HEK293 (cell line): ENCODE data around the gene GNAI1.

Experiments
- CTCF ChIA-PET: fragments of 350-600 bp; formaldehyde crosslinking; extraction: SDS; loops from one replicate; lab custom pipeline; 2021; ENCODE audit warnings: antibody characterized with exemption; lab: Yijun Ruan, JAX
- POLR2A ChIA-PET: fragments of 300-600 bp; formaldehyde crosslinking; extraction: SDS; loops from one replicate; lab custom pipeline; 2020; ENCODE audit warnings: antibody characterized with exemption, inconsistent platforms; lab: Yijun Ruan, JAX
- H3K27ac ChIP-seq: fragments of 200-500 bp; sonication (Bioruptor generic); 2 replicates; pipeline ENCODE4 v1.5.1; 2014; ENCODE audit warnings: low read depth, low read length, control low read depth, inconsistent platforms; ENCODE audit errors: extremely low read depth
- H3K36me3 ChIP-seq, 2 experiments: fragments of 200-500 bp in 1 of 2; sonication (Bioruptor generic) in 1 of 2; 1 replicate in 1 of 2; 2 replicates in 1 of 2; pipeline ENCODE4 v1.5.1; 2014 to 2017; ENCODE audit warnings: inconsistent platforms in 2 of 2, low read length in 2 of 2; ENCODE audit not compliant: control insufficient read depth in 2 of 2, insufficient read depth in 1 of 2
- H3K4me1 ChIP-seq: fragments of 200-500 bp; sonication (Bioruptor generic); 2 replicates; pipeline ENCODE4 v1.5.1; 2014; ENCODE audit warnings: mild to moderate bottlenecking, low read length, inconsistent platforms; ENCODE audit not compliant: control insufficient read depth, insufficient read depth
- H3K4me3 ChIP-seq: 2 replicates; pipeline ENCODE4 v1.5.1; 2011; ENCODE audit warnings: low read depth, mild to moderate bottlenecking, control low read depth, low read length, moderate library complexity
- H3K9me3 ChIP-seq: fragments of 200-500 bp; sonication (Bioruptor generic); 2 replicates; pipeline ENCODE4 v1.5.1; 2014; ENCODE audit warnings: low read depth, low read length, inconsistent platforms; ENCODE audit not compliant: control insufficient read depth, insufficient read depth
- CTCF ChIP-seq: fragments of 450-650 bp; formaldehyde crosslinking; IDR thresholded peaks from 2 replicates; pipeline ENCODE4 v1.5.1; 2016; ENCODE audit warnings: missing biosample characterization, missing genetic modification characterization
- GLI4 ChIP-seq: fragments of 450-650 bp; formaldehyde crosslinking; IDR thresholded peaks from 2 replicates; pipeline ENCODE4 v1.5.1; 2016; ENCODE audit warnings: missing biosample characterization, missing genetic modification characterization
- KLF1 ChIP-seq: fragments of 450-650 bp; formaldehyde crosslinking; IDR thresholded peaks from 2 replicates; pipeline ENCODE4 v1.5.1; 2016; ENCODE audit warnings: missing biosample characterization, missing genetic modification characterization
- KLF17 ChIP-seq: fragments of 450-650 bp; formaldehyde crosslinking; IDR thresholded peaks from 2 replicates; pipeline ENCODE4 v1.5.1; 2016; ENCODE audit warnings: missing biosample characterization, missing genetic modification characterization
- YY1 ChIP-seq: fragments of 450-650 bp; formaldehyde crosslinking; IDR thresholded peaks from 2 replicates; pipeline ENCODE4 v1.5.1; 2018; ENCODE audit warnings: missing biosample characterization, missing genetic modification characterization
- ZFHX2 ChIP-seq: fragments of 450-650 bp; formaldehyde crosslinking; conservative IDR thresholded peaks from 2 replicates; pipeline ENCODE4 v1.5.1; 2016; ENCODE audit warnings: missing biosample characterization, missing genetic modification characterization
- ZNF174 ChIP-seq: fragments of 450-650 bp; formaldehyde crosslinking; IDR thresholded peaks from 2 replicates; pipeline ENCODE4 v1.5.0; 2017; ENCODE audit warnings: missing biosample characterization, mild to moderate bottlenecking, missing genetic modification characterization
- ZNF214 ChIP-seq: fragments of 450-650 bp; formaldehyde crosslinking; IDR thresholded peaks from 2 replicates; pipeline ENCODE4 v1.5.1; 2017; ENCODE audit warnings: missing biosample characterization, mild to moderate bottlenecking, missing genetic modification characterization, borderline replicate concordance
- ZNF23 ChIP-seq: fragments of 450-650 bp; formaldehyde crosslinking; IDR thresholded peaks from 2 replicates; pipeline ENCODE4 v1.5.1; 2016; ENCODE audit warnings: missing biosample characterization, missing genetic modification characterization, borderline replicate concordance
- ZNF239 ChIP-seq: fragments of 450-650 bp; formaldehyde crosslinking; IDR thresholded peaks from 2 replicates; pipeline ENCODE4 v1.5.1; 2016; ENCODE audit warnings: missing biosample characterization, missing genetic modification characterization
- ZNF449 ChIP-seq: fragments of 450-650 bp; formaldehyde crosslinking; IDR thresholded peaks from 2 replicates; pipeline ENCODE4 v1.5.1; 2017; ENCODE audit warnings: missing biosample characterization, mild to moderate bottlenecking, missing genetic modification characterization, moderate library complexity
- ZNF488 ChIP-seq: fragments of 450-650 bp; formaldehyde crosslinking; IDR thresholded peaks from 2 replicates; pipeline ENCODE4 v1.5.1; 2016; ENCODE audit warnings: missing biosample characterization, missing genetic modification characterization
- ZNF558 ChIP-seq: fragments of 450-650 bp; formaldehyde crosslinking; IDR thresholded peaks from 2 replicates; pipeline ENCODE4 v1.5.1; 2016; ENCODE audit warnings: missing biosample characterization, missing genetic modification characterization
- ZNF600 ChIP-seq: fragments of 450-650 bp; formaldehyde crosslinking; IDR thresholded peaks from 2 replicates; pipeline ENCODE4 v1.5.1; 2016; ENCODE audit warnings: missing biosample characterization, missing genetic modification characterization
- ZNF626 ChIP-seq: fragments of 450-650 bp; sonication (Bioruptor Pico); formaldehyde crosslinking; IDR thresholded peaks from 2 replicates; pipeline ENCODE4 v1.5.1; 2018; ENCODE audit warnings: missing biosample characterization, missing genetic modification characterization, inconsistent platforms
- ZNF629 ChIP-seq: fragments of 450-650 bp; formaldehyde crosslinking; IDR thresholded peaks from 2 replicates; pipeline ENCODE4 v1.5.1; 2017; ENCODE audit warnings: missing biosample characterization, missing genetic modification characterization
- ZNF777 ChIP-seq: fragments of 450-650 bp; formaldehyde crosslinking; IDR thresholded peaks from 2 replicates; pipeline ENCODE4 v1.5.1; 2017; ENCODE audit warnings: missing biosample characterization, missing genetic modification characterization, borderline replicate concordance
- ZSCAN18 ChIP-seq: fragments of 450-650 bp; formaldehyde crosslinking; IDR thresholded peaks from 2 replicates; pipeline ENCODE4 v1.5.1; 2016; ENCODE audit warnings: missing biosample characterization, missing genetic modification characterization

The GNAI1 gene

DNA sequence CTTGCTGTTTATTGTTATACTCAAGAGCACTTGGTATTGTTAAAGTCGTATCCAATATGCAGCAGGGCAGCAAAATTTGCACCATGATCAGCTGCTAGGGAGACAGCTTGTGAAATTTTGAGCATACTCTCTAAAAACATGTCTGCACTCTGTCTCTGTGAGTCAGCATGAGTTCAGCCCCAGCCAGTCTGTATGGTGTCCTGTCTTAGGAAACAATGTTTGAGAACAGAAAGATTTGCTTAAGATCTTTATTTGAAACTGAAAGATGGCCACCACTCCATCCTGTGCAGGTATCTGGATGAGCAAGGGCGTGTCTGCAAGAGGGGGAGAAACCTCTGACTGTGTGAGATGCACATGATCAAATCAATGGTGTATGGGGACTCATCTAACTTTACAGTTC is 97.1 kb downstream of the GNAI1 start:
- POLR2A ChIA-PET, result no interaction called here
- CTCF ChIA-PET, result interaction anchor here (0.8 kb wide), 1 partner anchor 20 kb away, joined by 3 read pairs; no protein-coding TSS in a partner anchor
- no peak for TF ChIP-seq YY1
- TF ChIP-seq ZNF629 (tag by site-specific recombination), result no peak
- TF ChIP-seq KLF1 (tag by site-specific recombination), result no peak
- TF ChIP-seq ZNF558 (tag by site-specific recombination), result no peak
- no peak for TF ChIP-seq ZFHX2
- TF ChIP-seq CTCF (tag by site-specific recombination), result no peak
- TF ChIP-seq ZNF174 (tag by site-specific recombination), result no peak
- H3K4me1 ChIP-seq, result no peaks in the 10 kb centered on the region
- H3K4me3 ChIP-seq, result no peak overlapping the region
- H3K36me3 ChIP-seq, result no peaks in the 10 kb centered on the region
- H3K27ac ChIP-seq, result no peak overlapping the region
- H3K9me3 ChIP-seq, result no peaks in the 10 kb centered on the region

DNA sequence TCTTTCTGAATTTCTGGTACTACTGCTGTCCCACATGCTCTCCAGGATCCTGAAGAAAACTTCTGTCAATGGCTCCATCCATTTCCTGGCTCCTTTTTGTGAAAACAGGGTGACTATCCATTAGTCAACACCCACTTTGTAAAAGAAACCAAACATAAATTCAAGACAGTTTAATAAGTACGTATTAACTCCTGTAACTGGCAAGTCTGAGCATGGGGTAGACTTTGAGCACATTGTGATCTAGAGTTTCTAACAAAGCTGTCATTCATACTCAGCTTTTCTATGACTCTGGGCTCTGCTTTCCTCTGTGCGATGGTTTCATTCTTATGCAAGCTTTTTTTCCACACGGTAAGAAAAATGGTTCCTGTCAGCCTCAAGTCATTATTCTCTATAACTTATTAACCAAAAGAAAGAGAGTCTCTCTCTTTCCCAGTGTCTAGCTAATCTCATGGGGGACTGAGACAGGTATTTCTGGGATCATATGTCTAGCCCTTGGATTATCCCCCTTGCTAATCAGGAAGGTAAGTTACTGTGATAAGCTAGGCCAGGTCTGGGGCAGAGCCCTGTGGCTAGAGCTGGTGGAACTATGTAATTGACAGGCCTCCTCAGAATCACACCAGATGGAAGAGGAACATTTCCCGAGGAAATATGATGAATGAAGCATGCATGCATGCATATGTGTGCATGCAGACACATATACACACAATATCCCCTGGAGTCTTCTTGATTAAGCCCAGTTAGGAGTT is 98.5 kb downstream of the GNAI1 start:
- Histone ChIP-seq H3K27ac (no peak overlapping the region), H3K9me3 (no peaks in the 10 kb centered on the region), H3K4me3 (no peak overlapping the region), H3K4me1 (no peaks in the 10 kb centered on the region), H3K36me3 (no peaks in the 10 kb centered on the region)
- no peak for TF ChIP-seq ZNF239 (tag by site-specific recombination)
- no peak for TF ChIP-seq ZNF777 (tag by site-specific recombination)
- ChIA-PET POLR2A (no interaction called here), CTCF (interaction anchor here (0.6 kb wide), 1 partner anchor 11 kb away, joined by 3 read pairs; no protein-coding TSS in a partner anchor)

- Histone ChIP-seq H3K4me3 (no peak overlapping the region), H3K27ac (no peak overlapping the region), H3K36me3 (no peaks in the 10 kb centered on the region), H3K9me3 (no peaks in the 10 kb centered on the region), H3K4me1 (no peaks in the 10 kb centered on the region)
- ChIA-PET CTCF (interaction anchor here (1.0 kb wide), 1 partner anchor 19 kb away, joined by 3 read pairs; no protein-coding TSS in a partner anchor), POLR2A (no interaction called here)
- TF ChIP-seq ZNF214 (tag by site-specific recombination) (no peak), ZNF23 (tag by site-specific recombination) (no peak), GLI4 (tag by site-specific recombination) (no peak), ZNF600 (no peak), KLF17 (no peak)
These were observed 100.7 kb downstream of the GNAI1 start for GRCh38 chr7:80235334-80235733.

- ChIA-PET CTCF (no interaction called here), POLR2A (no interaction called here)
- Histone ChIP-seq H3K4me3 (no peak overlapping the region), H3K36me3 (no peaks in the 10 kb centered on the region), H3K9me3 (no peaks in the 10 kb centered on the region), H3K27ac (no peak overlapping the region), H3K4me1 (no peaks in the 10 kb centered on the region)
- TF ChIP-seq ZNF449 (tag by site-specific recombination) (no peak), ZNF626 (tag by site-specific recombination) (no peak), ZNF488 (tag by site-specific recombination) (no peak), ZSCAN18 (tag by site-specific recombination) (no peak)
These were observed 102.0 kb downstream of the GNAI1 start for GRCh38 chr7:80236681-80237080.
